Omental fat pad (tissue), 4 donors: ENCODE data around the gene NBPF6. TPM values are rescaled to one million over a fixed set of nuclear protein-coding genes. Genes with fewer than 3 reads are reported as not detected.
"Not testable (repeated sequence)": the region's sequence is repeated elsewhere in the genome, so short reads cannot be mapped to it uniquely, and the experiment has no call there.

Experiments used
- ATAC-seq: fragments of 150-250 bp; one replicate; pipeline ENCODE4 v1.9.1; 2016; ENCODE audit warnings: mild to moderate bottlenecking, moderate library complexity; ENCODE audit not compliant: low FRiP score
- DNase-seq: peaks from one replicate; pipeline ENCODE4 v3.0.0-alpha.2; 2019; ENCODE audit warnings: low spot score
- CTCF ChIP-seq, 3 donors: fragments of 450-650 bp; IDR thresholded peaks; one replicate each; pipeline ENCODE4 v1.5.1; 2016 to 2017; ENCODE audit warnings: antibody characterized with exemption in 3 of 3, mild to moderate bottlenecking in 3 of 3, moderate library complexity in 2 of 3
- total RNA-seq, 4 donors: library from RNA; depleted of rRNA; stranded (reverse); fragments of >200 nt; gene quantifications; one replicate each; pipeline ENCODE4 v1.1.0, GENCODE V29; 2016

The NBPF6 gene
- total RNA-seq, 4 donors from 2014 or later: not detected

GRCh38 chr1:108478429-108479015 lies 28.4 kb downstream of the NBPF6 start:
- no peak for ATAC-seq

GRCh38 chr1:108482708-108483107 lies 32.6 kb downstream of the NBPF6 start:
- ATAC-seq: no peak
- TF ChIP-seq CTCF (IDR thresholded peaks at IDR 0.05): no peak
- no peak for DNase-seq

More at GRCh38 chr1:108478429-108479015, 28.4 kb downstream of the NBPF6 start:
- TF ChIP-seq CTCF (IDR thresholded peaks at IDR 0.05): no peak
- DNase-seq: no peak

GRCh38 chr1:108485990-108486389 lies 35.8 kb downstream of the NBPF6 start:
- not testable (repeated sequence) for DNase-seq, ATAC-seq

GRCh38 chr1:108486707-108487106 lies 36.6 kb downstream of the NBPF6 start:
- not testable (repeated sequence) for DNase-seq, ATAC-seq

- DNase-seq, ATAC-seq: not testable (repeated sequence)
Measured at GRCh38 chr1:108495008-108495407, 44.9 kb downstream of the NBPF6 start.

GRCh38 chr1:108496856-108497255 lies 46.7 kb downstream of the NBPF6 start:
- ATAC-seq, DNase-seq: not testable (repeated sequence)

GRCh38 chr1:108502138-108502537 lies 52.0 kb downstream of the NBPF6 start:
- no peak for DNase-seq
- no peak for TF ChIP-seq CTCF (IDR thresholded peaks at IDR 0.05)
- ATAC-seq: no peak

GRCh38 chr1:108502624-108503023 lies 52.5 kb downstream of the NBPF6 start:
- no peak for DNase-seq
- no peak for TF ChIP-seq CTCF (IDR thresholded peaks at IDR 0.05)
- ATAC-seq: no peak

- no peak for TF ChIP-seq CTCF (IDR thresholded peaks at IDR 0.05)
- ATAC-seq (peak; percentile 48), DNase-seq (no peak)
Measured at GRCh38 chr1:108503062-108503733, 53.1 kb downstream of the NBPF6 start.
